Stomach smooth muscle (tissue), 2 donors: ENCODE measurements around the gene LHPP.
"Not testable (repeated sequence)": the region's sequence is repeated elsewhere in the genome, so short reads cannot be mapped to it uniquely, and the experiment has no call there.

Experiments
- H3K27ac ChIP-seq: one replicate; pipeline ENCODE4 v1.7.0; 2013; ENCODE audit warnings: mild to moderate bottlenecking, low read length, inconsistent platforms
- H3K27me3 ChIP-seq, 2 donors: one replicate each; pipeline ENCODE4 v1.7.0; 2013; ENCODE audit warnings: low read length in 2 of 2; ENCODE audit not compliant: insufficient read depth in 2 of 2, control insufficient read depth in 1 of 2
- H3K36me3 ChIP-seq, 2 donors: one replicate each; pipeline ENCODE4 v1.7.0; 2013; ENCODE audit warnings: low read length in 2 of 2; ENCODE audit not compliant: control insufficient read depth in 2 of 2, insufficient read depth in 2 of 2
- H3K4me1 ChIP-seq: one replicate; pipeline ENCODE4 v1.7.0; 2013; ENCODE audit warnings: low read length; ENCODE audit not compliant: control insufficient read depth, insufficient read depth
- H3K4me3 ChIP-seq, 2 donors: one replicate each; pipeline ENCODE4 v1.7.0; 2013; ENCODE audit warnings: low read length in 2 of 2
- H3K9ac ChIP-seq, 2 donors: one replicate each; pipeline ENCODE4 v1.7.0; 2013; ENCODE audit warnings: low read length in 2 of 2, mild to moderate bottlenecking in 1 of 2
- H3K9me3 ChIP-seq, 2 donors: one replicate each; pipeline ENCODE4 v1.7.0; 2013; ENCODE audit warnings: low read length in 2 of 2; ENCODE audit not compliant: control insufficient read depth in 2 of 2
- donor health status: healthy.
- donor health status: Pancreatic carcinoma.

Gene LHPP

GRCh38 chr10:124547647-124548168, 86.1 kb downstream of the LHPP start:
- Histone ChIP-seq H3K9ac (no peak overlapping the region), H3K27me3 (no peaks in the 10 kb centered on the region), H3K4me1 (no peaks in the 10 kb centered on the region), H3K36me3 (no peaks in the 10 kb centered on the region), H3K9me3 (no peaks in the 10 kb centered on the region), H3K4me3 (no peak overlapping the region), H3K27ac (no peak overlapping the region)

- not testable (repeated sequence) for H3K36me3 ChIP-seq, H3K9ac ChIP-seq, H3K27me3 ChIP-seq, H3K27ac ChIP-seq, H3K4me3 ChIP-seq, H3K4me1 ChIP-seq, H3K9me3 ChIP-seq
Observed at GRCh38 chr10:124549171-124549570, 87.5 kb downstream of the LHPP start.

- Histone ChIP-seq H3K9ac (no peak overlapping the region), H3K4me1 (no peaks in the 10 kb centered on the region), H3K4me3 (no peak overlapping the region), H3K27ac (no peak overlapping the region), H3K27me3 (no peaks in the 10 kb centered on the region), H3K36me3 (no peaks in the 10 kb centered on the region), H3K9me3 (no peaks in the 10 kb centered on the region)
Observed at GRCh38 chr10:124550293-124551034, 88.8 kb downstream of the LHPP start.

- Histone ChIP-seq H3K9ac (no peak overlapping the region), H3K9me3 (no peaks in the 10 kb centered on the region), H3K36me3 (no peaks in the 10 kb centered on the region), H3K27me3 (no peaks in the 10 kb centered on the region), H3K27ac (no peak overlapping the region), H3K4me1 (no peaks in the 10 kb centered on the region), H3K4me3 (no peak overlapping the region)
Observed at GRCh38 chr10:124551097-124551496, 89.5 kb downstream of the LHPP start.

GRCh38 chr10:124551755-124552154, 90.1 kb downstream of the LHPP start:
- H3K27me3 ChIP-seq, result no peaks in the 10 kb centered on the region
- H3K36me3 ChIP-seq, result no peaks in the 10 kb centered on the region
- no peaks in the 10 kb centered on the region for H3K4me1 ChIP-seq
- H3K4me3 ChIP-seq, result no peak overlapping the region
- H3K9me3 ChIP-seq, result no peaks in the 10 kb centered on the region
- no peak overlapping the region for H3K27ac ChIP-seq
- H3K9ac ChIP-seq, result no peak overlapping the region

- Histone ChIP-seq H3K27ac (no peak overlapping the region), H3K4me3 (no peak overlapping the region), H3K9me3 (no peaks in the 10 kb centered on the region), H3K9ac (no peak overlapping the region), H3K36me3 (no peaks in the 10 kb centered on the region), H3K4me1 (peaks cover 2% of the 10 kb centered on the region), H3K27me3 (no peaks in the 10 kb centered on the region)
Observed at GRCh38 chr10:124552691-124553276, 91.2 kb downstream of the LHPP start.

GRCh38 chr10:124554085-124554858, 92.6 kb downstream of the LHPP start:
- Histone ChIP-seq H3K27ac (no peak overlapping the region), H3K4me3 (no peak overlapping the region)

GRCh38 chr10:124557167-124557566, 95.5 kb downstream of the LHPP start:
- H3K4me3 ChIP-seq, result no peak overlapping the region
- H3K9me3 ChIP-seq, result no peaks in the 10 kb centered on the region
- H3K9ac ChIP-seq, result no peak overlapping the region
- H3K27me3 ChIP-seq, result no peaks in the 10 kb centered on the region
- H3K4me1 ChIP-seq, result peaks cover 34% of the 10 kb centered on the region
- H3K36me3 ChIP-seq, result no peaks in the 10 kb centered on the region
- H3K27ac ChIP-seq, result no peak overlapping the region

More at GRCh38 chr10:124554085-124554858, 92.6 kb downstream of the LHPP start:
- no peak overlapping the region for H3K9ac ChIP-seq
- H3K27me3 ChIP-seq, result no peaks in the 10 kb centered on the region
- H3K4me1 ChIP-seq, result peaks cover 14% of the 10 kb centered on the region
- H3K9me3 ChIP-seq, result no peaks in the 10 kb centered on the region
- H3K36me3 ChIP-seq, result no peaks in the 10 kb centered on the region

GRCh38 chr10:124557648-124558338, 96.2 kb downstream of the LHPP start:
- H3K9ac ChIP-seq, result no peak overlapping the region
- no peaks in the 10 kb centered on the region for H3K9me3 ChIP-seq
- no peaks in the 10 kb centered on the region for H3K27me3 ChIP-seq
- H3K27ac ChIP-seq, result no peak overlapping the region
- peaks cover 34% of the 10 kb centered on the region for H3K4me1 ChIP-seq
- H3K36me3 ChIP-seq, result no peaks in the 10 kb centered on the region
- no peak overlapping the region for H3K4me3 ChIP-seq
